ENCODE results near the gene SMARCD3.

DNA sequence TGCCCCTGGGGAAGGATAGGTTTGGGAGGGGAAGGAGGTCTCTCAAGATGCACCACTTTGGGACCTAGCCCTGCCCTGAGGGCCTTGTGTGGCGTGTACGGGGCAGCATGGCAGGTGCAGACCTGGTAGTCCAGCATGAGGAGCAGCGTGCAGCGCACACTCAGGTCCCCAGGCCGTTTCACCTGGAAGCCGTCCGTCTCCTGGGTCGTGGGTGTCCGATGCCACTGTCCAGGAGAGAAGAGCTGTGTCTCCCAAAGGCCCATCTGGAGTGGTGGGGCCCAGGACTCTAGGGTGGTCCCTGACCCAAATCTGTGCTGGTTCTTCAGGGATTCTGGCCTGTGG, 6.8 kb downstream of the SMARCD3 start:
- TF ChIP-seq, protein P1, sequence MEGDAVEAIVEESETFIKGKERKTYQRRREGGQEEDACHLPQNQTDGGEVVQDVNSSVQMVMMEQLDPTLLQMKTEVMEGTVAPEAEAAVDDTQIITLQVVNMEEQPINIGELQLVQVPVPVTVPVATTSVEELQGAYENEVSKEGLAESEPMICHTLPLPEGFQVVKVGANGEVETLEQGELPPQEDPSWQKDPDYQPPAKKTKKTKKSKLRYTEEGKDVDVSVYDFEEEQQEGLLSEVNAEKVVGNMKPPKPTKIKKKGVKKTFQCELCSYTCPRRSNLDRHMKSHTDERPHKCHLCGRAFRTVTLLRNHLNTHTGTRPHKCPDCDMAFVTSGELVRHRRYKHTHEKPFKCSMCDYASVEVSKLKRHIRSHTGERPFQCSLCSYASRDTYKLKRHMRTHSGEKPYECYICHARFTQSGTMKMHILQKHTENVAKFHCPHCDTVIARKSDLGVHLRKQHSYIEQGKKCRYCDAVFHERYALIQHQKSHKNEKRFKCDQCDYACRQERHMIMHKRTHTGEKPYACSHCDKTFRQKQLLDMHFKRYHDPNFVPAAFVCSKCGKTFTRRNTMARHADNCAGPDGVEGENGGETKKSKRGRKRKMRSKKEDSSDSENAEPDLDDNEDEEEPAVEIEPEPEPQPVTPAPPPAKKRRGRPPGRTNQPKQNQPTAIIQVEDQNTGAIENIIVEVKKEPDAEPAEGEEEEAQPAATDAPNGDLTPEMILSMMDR (IDR thresholded peaks at IDR 0.05; ENCODE audit: low read depth, low read length, missing input control): no peak
- TF ChIP-seq JUND (IDR thresholded peaks at IDR 0.05): no peak
